ENCODE measurements around the gene LARP6.

Gene LARP6

DNA sequence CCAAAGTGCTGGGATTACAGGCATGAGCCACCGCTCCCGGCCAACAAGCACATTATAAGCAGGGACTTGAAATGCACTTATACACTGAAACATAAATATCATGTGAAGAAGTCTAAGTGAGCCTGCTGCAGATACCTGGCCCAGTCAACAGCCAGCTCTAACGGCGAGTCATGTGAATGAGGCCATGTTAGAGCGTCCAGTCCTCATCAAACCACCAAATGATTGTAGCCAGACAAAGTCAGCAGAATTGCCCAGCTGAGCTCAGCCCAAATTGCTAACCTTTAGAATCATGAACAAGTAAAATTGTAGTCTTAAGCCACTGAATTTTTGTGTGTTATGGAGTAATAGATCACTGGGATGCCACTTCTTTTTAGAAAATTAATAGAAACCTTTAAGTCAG lies 52.8 kb downstream of the LARP6 start:
- TF ChIP-seq, protein P1, sequence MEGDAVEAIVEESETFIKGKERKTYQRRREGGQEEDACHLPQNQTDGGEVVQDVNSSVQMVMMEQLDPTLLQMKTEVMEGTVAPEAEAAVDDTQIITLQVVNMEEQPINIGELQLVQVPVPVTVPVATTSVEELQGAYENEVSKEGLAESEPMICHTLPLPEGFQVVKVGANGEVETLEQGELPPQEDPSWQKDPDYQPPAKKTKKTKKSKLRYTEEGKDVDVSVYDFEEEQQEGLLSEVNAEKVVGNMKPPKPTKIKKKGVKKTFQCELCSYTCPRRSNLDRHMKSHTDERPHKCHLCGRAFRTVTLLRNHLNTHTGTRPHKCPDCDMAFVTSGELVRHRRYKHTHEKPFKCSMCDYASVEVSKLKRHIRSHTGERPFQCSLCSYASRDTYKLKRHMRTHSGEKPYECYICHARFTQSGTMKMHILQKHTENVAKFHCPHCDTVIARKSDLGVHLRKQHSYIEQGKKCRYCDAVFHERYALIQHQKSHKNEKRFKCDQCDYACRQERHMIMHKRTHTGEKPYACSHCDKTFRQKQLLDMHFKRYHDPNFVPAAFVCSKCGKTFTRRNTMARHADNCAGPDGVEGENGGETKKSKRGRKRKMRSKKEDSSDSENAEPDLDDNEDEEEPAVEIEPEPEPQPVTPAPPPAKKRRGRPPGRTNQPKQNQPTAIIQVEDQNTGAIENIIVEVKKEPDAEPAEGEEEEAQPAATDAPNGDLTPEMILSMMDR (IDR thresholded peaks at IDR 0.05; ENCODE audit: control insufficient read depth, extremely low read depth, insufficient read depth) = no peak
- no peak overlapping the region for H3K4me3 ChIP-seq (ENCODE audit: low read depth, low read length)
- DNase-seq (ENCODE audit: low read depth) = no peak

DNA sequence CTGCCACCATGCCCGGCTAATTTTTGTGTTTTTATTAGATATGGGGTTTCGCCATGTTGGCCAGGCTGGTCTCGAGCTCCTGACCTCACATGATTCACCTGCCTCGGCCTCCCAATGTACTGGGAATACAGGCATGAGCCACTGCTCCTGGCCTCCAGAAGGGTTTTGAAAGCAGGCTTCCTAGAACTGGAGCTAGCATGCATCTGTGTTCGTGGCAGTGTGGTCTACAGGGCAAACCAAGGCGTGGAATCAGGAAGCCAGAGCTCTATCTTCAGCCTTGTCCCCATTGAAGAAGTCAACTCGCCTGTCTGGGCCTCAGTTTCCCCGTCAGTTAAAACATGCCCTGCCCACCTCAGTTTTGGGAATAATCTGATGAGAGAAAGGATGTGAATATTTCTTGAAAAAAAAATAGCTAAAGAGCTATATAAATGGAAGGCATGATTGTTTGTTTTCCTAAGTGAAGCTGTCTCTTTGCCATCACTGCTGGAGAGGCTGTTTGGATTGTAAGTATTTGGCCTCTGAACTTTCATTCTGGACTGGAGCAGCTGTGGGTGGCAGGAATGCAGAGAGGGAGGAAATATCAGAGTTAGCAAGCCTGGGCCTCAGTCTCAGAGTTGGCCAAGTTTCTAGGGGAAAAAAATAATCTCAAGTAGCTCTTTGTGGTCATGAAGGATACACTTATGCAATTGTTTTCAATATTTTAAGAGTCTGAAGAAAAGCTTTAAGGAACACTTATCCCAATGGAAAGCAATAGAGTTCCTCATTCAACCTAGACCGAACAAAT lies 54.1 kb downstream of the LARP6 start:
- no peak for DNase-seq (ENCODE audit: low read depth)
- no peak overlapping the region for H3K4me3 ChIP-seq (ENCODE audit: low read depth, low read length)
- TF ChIP-seq, protein P1 (IDR thresholded peaks at IDR 0.05; ENCODE audit: control insufficient read depth, extremely low read depth, insufficient read depth) = no peak

GRCh38 chr15:70797464-70797863 lies 56.5 kb downstream of the LARP6 start:
- no peak for DNase-seq (ENCODE audit: low read depth)
- TF ChIP-seq, protein P1 (IDR thresholded peaks at IDR 0.05; ENCODE audit: control insufficient read depth, extremely low read depth, insufficient read depth) = no peak
- H3K4me3 ChIP-seq (ENCODE audit: low read depth, low read length) = no peak overlapping the region

GRCh38 chr15:70796516-70797310 lies 57.2 kb downstream of the LARP6 start:
- no peak for DNase-seq (ENCODE audit: low read depth)
- H3K4me3 ChIP-seq (ENCODE audit: low read depth, low read length) = no peak overlapping the region
- TF ChIP-seq, protein P1 (IDR thresholded peaks at IDR 0.05; ENCODE audit: control insufficient read depth, extremely low read depth, insufficient read depth) = no peak

GRCh38 chr15:70795311-70795665 lies 58.7 kb downstream of the LARP6 start:
- H3K4me3 ChIP-seq (ENCODE audit: low read depth, low read length) = no peak overlapping the region
- TF ChIP-seq, protein P1 (IDR thresholded peaks at IDR 0.05; ENCODE audit: control insufficient read depth, extremely low read depth, insufficient read depth) = no peak
- DNase-seq (ENCODE audit: low read depth) = no peak

- TF ChIP-seq, protein P1 (IDR thresholded peaks at IDR 0.05; ENCODE audit: control insufficient read depth, extremely low read depth, insufficient read depth) = no peak
- H3K4me3 ChIP-seq (ENCODE audit: low read depth, low read length) = no peak overlapping the region
- DNase-seq (ENCODE audit: low read depth) = no peak
These were observed 59.2 kb downstream of the LARP6 start for GRCh38 chr15:70794596-70795310.

Measured in LNCaP clone FGC (cell line).